Measurements from ENCODE around the gene WDR87. TPM values are rescaled to one million over a fixed set of nuclear protein-coding genes. Genes with fewer than 3 reads are reported as not detected.

The WDR87 gene
- polyA plus RNA-seq, 3 donors: not detected

- Mint-ChIP-seq H3K27ac (peak overlapping the region; percentile 19 to 68 (median 48)), H3K4me3 (peak overlapping the region in 1 of 2 donors; percentile 32), H3K27me3 (ENCODE audit: low read depth in 3 of 3) (peaks cover 0 to 3% (median 1%) of the 10 kb centered on the region in 3 donors), H3K9me3 (peaks cover 0 to 3% (median 1%) of the 10 kb centered on the region in 7 donors), H3K36me3 (peaks cover 6 to 11% of the 10 kb centered on the region in 2 donors), H3K4me1 (peaks cover 52% of the 10 kb centered on the region)
- no peak for TF ChIP-seq CTCF (IDR thresholded peaks at IDR 0.05)
- H3K36me3 ChIP-seq (replicated peaks in 1 of 2; ENCODE audit: control insufficient read depth in 1 of 2, insufficient read depth in 2 of 2, low read length in 2 of 2): no peaks in the 10 kb centered on the region
- no peaks in the 10 kb centered on the region for H3K9me3 ChIP-seq (replicated peaks in 1 of 2; ENCODE audit: control insufficient read depth in 1 of 2, insufficient read depth in 1 of 2, low read length in 2 of 2)
- H3K4me3 ChIP-seq (replicated peaks in 1 of 3; ENCODE audit: low read depth in 2 of 3, low read length in 3 of 3): peak overlapping the region in 1 of 3 experiments; percentile 19
- H3K27ac ChIP-seq (ENCODE audit: low read depth in 1 of 2, low read length in 2 of 2): peak overlapping the region; percentile 24 to 61
- peaks cover 33 to 53% of the 10 kb centered on the region in 2 donors for H3K4me1 ChIP-seq (ENCODE audit: control insufficient read depth in 1 of 2, insufficient read depth in 2 of 2, low read length in 2 of 2)
- intact Hi-C loops (cut with micrococcal nuclease): no loop called here
- peak; percentile 29 to 57 (median 50) for DNase-seq
- H3K4me2 ChIP-seq (replicated peaks; ENCODE audit: extremely low read depth, low read length, poor library complexity, severe bottlenecking): peak overlapping the region; percentile 35
- H3K79me2 ChIP-seq (ENCODE audit: insufficient read depth, low read length): no peaks in the 10 kb centered on the region
- H4K20me1 ChIP-seq (ENCODE audit: insufficient read depth, low read length): peaks cover 32% of the 10 kb centered on the region
- H3K27me3 ChIP-seq (ENCODE audit: control insufficient read depth in 2 of 2, insufficient read depth in 2 of 2, low read length in 2 of 2): no peaks in the 10 kb centered on the region
- H2AFZ ChIP-seq (ENCODE audit: insufficient read depth, low read depth, low read length, poor library complexity, severe bottlenecking): peak overlapping the region; percentile 57
- H3K9ac ChIP-seq (ENCODE audit: insufficient read depth, low read length, poor library complexity, severe bottlenecking): no peak overlapping the region
- 80% methylated on average over 1 of the region's 5 CpGs for WGBS (ENCODE audit: insufficient coverage)
These were observed 22.3 kb upstream of the WDR87 start for GRCh38 chr19:37928527-37929286.

- peak overlapping the region in 1 of 7 donors; percentile 42 for H3K27ac Mint-ChIP-seq
- no peaks in the 10 kb centered on the region for H3K79me2 ChIP-seq (ENCODE audit: insufficient read depth, low read length)
These were observed 20.3 kb upstream of the WDR87 start for GRCh38 chr19:37926711-37927110.

More at GRCh38 chr19:37926711-37927110, 20.3 kb upstream of the WDR87 start:
- Mint-ChIP-seq H3K9me3 (peaks cover 0 to 3% (median 1%) of the 10 kb centered on the region in 7 donors), H3K4me3 (no peak overlapping the region), H3K4me1 (peaks cover 33% of the 10 kb centered on the region), H3K27me3 (ENCODE audit: low read depth in 3 of 3) (peaks cover 0 to 3% (median 0%) of the 10 kb centered on the region in 3 donors), H3K36me3 (peaks cover 11 to 19% of the 10 kb centered on the region in 2 donors)
- 94% methylated on average over 2 of the region's 5 CpGs for WGBS (ENCODE audit: insufficient coverage)
- no peak for DNase-seq
- peaks cover 13 to 33% of the 10 kb centered on the region in 2 donors for H3K4me1 ChIP-seq (ENCODE audit: control insufficient read depth in 1 of 2, insufficient read depth in 2 of 2, low read length in 2 of 2)
- H2AFZ ChIP-seq (ENCODE audit: insufficient read depth, low read depth, low read length, poor library complexity, severe bottlenecking): no peak overlapping the region
- H3K27me3 ChIP-seq (ENCODE audit: control insufficient read depth in 2 of 2, insufficient read depth in 2 of 2, low read length in 2 of 2): no peaks in the 10 kb centered on the region
- H3K9me3 ChIP-seq (replicated peaks in 1 of 2; ENCODE audit: control insufficient read depth in 1 of 2, insufficient read depth in 1 of 2, low read length in 2 of 2): no peaks in the 10 kb centered on the region
- peaks cover 0 to 4% of the 10 kb centered on the region in 2 donors for H3K36me3 ChIP-seq (replicated peaks in 1 of 2; ENCODE audit: control insufficient read depth in 1 of 2, insufficient read depth in 2 of 2, low read length in 2 of 2)
- H3K4me3 ChIP-seq (replicated peaks in 1 of 3; ENCODE audit: low read depth in 2 of 3, low read length in 3 of 3): no peak overlapping the region
- TF ChIP-seq CTCF (IDR thresholded peaks at IDR 0.05): no peak
- no peak overlapping the region for H3K27ac ChIP-seq (ENCODE audit: low read depth in 1 of 2, low read length in 2 of 2)
- no peak overlapping the region for H3K4me2 ChIP-seq (replicated peaks; ENCODE audit: extremely low read depth, low read length, poor library complexity, severe bottlenecking)
- peaks cover 27% of the 10 kb centered on the region for H4K20me1 ChIP-seq (ENCODE audit: insufficient read depth, low read length)
- no peak overlapping the region for H3K9ac ChIP-seq (ENCODE audit: insufficient read depth, low read length, poor library complexity, severe bottlenecking)
- intact Hi-C loops (cut with micrococcal nuclease): no loop called here

Measured in CD14-positive monocyte (primary cell).